OCI-LY1 (cell line): Measurements from ENCODE around the gene NKAIN4.

Experiments used
- CTCF ChIP-seq: fragments of 200-600 bp; sonication (generic), shearing (Covaris generic); IDR thresholded peaks from 2 replicates; pipeline ENCODE4 v1.5.1; 2017; ENCODE audit warnings: mild to moderate bottlenecking, antibody characterized with exemption, low read length, moderate library complexity, mixed read lengths
- EZH2 ChIP-seq: fragments of 200-600 bp; sonication (generic), shearing (Covaris generic); IDR thresholded peaks from 2 replicates; pipeline ENCODE4 v1.8.0; 2017; ENCODE audit warnings: borderline replicate concordance, mixed run types, mild to moderate bottlenecking, antibody characterized with exemption, low read length, moderate library complexity, mixed read lengths

GRCh38 chr20:63220696-63221399, 33.4 kb downstream of the NKAIN4 start:
- TF ChIP-seq CTCF: no peak
- no peak for TF ChIP-seq EZH2
